Left ventricle myocardium superior (tissue), 1 donor: ENCODE results near the gene POT1. TPM values are rescaled to one million over a fixed set of nuclear protein-coding genes. Genes with fewer than 3 reads are reported as not detected.

ENCODE experiments used
- ATAC-seq: fragments of 200-7000 bp; cut with Tn5 transposase; one replicate; pipeline ENCODE4 v1.9.1; 2020; ENCODE audit warnings: mild to moderate bottlenecking, moderate library complexity
- DNase-seq: peaks from one replicate; pipeline ENCODE4 v3.0.0-alpha.2; 2020
- intact Hi-C: fragments of 100-400 bp; cut with micrococcal nuclease; formaldehyde crosslinking; loops from one replicate; pipeline ENCODE4 v1.11.0; 2022
- total RNA-seq: library from RNA; stranded (reverse); fragmentation: NEBNext Ultra II Directional; extraction: Animal tissue kit (Norgen Biotek cat#: 25700); gene quantifications from one replicate; pipeline ENCODE4 v1.2.1, GENCODE V29; 2021
- donor health status: DM: no; HTN: yes; CAD: no; lungs with severe emphysema.

The POT1 gene
- total RNA-seq, 1 donor from 2014 or later: 16.9 TPM

DNA sequence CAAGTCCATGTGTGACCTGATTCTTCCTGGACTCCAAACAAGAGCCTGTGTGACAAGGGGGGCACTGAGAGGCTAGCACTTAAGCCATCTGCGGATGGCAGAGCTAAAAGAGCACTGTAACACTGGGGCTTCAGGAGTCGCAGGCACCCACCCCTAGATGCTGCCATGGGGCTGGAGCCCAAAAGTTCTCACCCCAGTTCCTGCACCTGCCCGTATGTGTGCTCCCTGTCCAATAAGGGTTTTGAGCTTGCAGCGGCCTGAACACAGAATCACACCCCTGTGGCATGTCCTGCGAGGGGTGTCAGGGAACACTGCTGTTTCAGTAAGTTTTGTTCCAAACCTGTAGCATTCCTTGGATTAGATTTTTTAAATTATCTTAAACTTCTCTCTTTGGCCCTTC, 110.8 kb downstream of the POT1 start:
- DNase-seq (no peak), ATAC-seq (no peak)
- intact Hi-C loops: no loop called here

GRCh38 chr7:124813994-124814798, 115.4 kb downstream of the POT1 start:
- no peak for DNase-seq
- no peak for ATAC-seq
- intact Hi-C loops: no loop called here

DNA sequence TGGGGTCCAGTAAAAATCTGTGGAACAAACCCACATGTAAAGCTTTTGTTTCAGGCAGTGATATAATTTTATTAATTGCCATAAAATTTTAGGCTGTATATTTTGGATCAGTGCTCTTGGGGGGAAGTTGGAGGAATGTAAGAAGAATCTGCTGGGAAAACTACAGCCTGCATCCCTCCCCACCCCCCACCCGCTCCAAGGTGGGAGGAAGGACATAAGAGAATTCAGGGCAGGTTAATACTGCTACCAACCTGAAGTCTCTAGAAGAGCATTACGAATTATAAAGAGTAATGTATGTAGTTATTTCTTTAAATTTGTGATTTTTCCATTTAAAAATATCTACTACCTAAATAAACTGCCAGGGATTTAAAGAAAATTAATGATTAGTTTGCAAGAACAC, 116.9 kb downstream of the POT1 start:
- intact Hi-C loops: no loop called here
- ATAC-seq (no peak), DNase-seq (no peak)

- intact Hi-C loops: no loop called here
- DNase-seq (no peak), ATAC-seq (no peak)
Observed at GRCh38 chr7:124811341-124811740, 118.3 kb downstream of the POT1 start.

- intact Hi-C loops: no loop called here
- ATAC-seq (no peak), DNase-seq (no peak)
Observed at GRCh38 chr7:124810605-124811004, 119.0 kb downstream of the POT1 start.

DNA sequence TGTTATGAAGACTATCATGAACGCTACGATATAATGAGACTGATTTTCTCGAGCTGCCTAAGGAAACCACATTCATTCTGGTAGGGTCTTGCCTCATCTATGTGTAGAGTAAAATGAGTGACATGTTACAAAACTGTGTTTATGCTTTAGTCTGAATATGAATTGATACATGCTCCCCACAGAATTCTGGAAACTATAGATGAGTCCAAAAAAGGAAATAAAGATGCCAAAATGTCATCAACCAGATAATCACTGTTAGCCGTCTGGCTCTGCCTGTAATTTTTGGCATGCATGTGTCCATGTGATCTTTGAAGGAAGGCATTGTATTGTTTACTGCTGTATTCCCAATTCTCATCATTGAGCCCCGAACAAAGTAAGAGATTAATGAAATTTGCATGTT, 121.4 kb downstream of the POT1 start:
- intact Hi-C loops: no loop called here
- ATAC-seq: no peak

GRCh38 chr7:124801330-124801895, 128.2 kb downstream of the POT1 start:
- intact Hi-C loops: no loop called here
- DNase-seq (no peak), ATAC-seq (no peak)

More for the DNA sequence above, 121.4 kb downstream of the POT1 start:
- DNase-seq: no peak

GRCh38 chr7:124800386-124800785, 129.2 kb downstream of the POT1 start:
- no peak for DNase-seq
- no peak for ATAC-seq
- intact Hi-C loops: no loop called here

GRCh38 chr7:124799448-124799847, 130.2 kb downstream of the POT1 start:
- ATAC-seq (no peak), DNase-seq (no peak)
- intact Hi-C loops: no loop called here

GRCh38 chr7:124796771-124797170, 132.9 kb downstream of the POT1 start:
- intact Hi-C loops: no loop called here
- ATAC-seq (no peak), DNase-seq (no peak)

DNA sequence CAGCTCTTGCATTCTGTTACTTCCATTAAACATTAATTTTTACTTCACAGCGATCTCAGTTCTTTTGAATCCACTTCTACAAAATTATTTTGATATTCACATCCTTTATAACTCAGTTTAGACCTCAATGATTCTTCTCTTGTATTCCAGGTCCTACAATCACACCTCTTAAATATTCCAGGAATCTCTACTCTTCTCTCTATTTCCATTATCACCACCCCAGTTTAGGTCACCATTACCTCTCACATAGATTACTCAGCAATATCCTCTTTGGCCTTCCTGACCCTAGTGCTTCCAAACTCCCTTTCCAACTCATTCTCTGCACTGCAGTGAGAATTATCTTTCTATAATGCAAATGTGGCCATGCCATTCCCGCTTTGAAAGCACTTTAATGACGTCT, 136.9 kb downstream of the POT1 start:
- DNase-seq (no peak), ATAC-seq (no peak)
- intact Hi-C loops: no loop called here

DNA sequence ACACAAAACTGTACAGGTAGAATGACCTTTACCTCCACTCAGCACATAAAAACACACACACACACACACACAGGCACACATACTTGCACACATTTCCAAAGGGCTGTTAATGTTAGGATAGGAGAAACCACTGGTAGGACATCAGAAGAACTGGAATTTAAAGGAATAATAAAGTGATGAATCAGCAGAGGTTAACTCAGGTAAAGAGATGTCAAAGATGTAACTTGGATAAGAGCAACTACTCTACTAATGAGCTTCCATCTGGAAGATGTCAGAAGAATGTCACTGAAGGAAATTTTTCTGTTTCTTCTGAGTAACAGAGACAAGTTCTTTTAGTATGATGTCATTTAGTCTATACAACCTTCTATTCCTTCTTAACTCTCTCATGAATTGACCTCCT, 137.6 kb downstream of the POT1 start:
- intact Hi-C loops: no loop called here
- ATAC-seq (no peak), DNase-seq (no peak)

GRCh38 chr7:124791426-124791825, 138.2 kb downstream of the POT1 start:
- DNase-seq (no peak), ATAC-seq (no peak)
- intact Hi-C loops: no loop called here

DNA sequence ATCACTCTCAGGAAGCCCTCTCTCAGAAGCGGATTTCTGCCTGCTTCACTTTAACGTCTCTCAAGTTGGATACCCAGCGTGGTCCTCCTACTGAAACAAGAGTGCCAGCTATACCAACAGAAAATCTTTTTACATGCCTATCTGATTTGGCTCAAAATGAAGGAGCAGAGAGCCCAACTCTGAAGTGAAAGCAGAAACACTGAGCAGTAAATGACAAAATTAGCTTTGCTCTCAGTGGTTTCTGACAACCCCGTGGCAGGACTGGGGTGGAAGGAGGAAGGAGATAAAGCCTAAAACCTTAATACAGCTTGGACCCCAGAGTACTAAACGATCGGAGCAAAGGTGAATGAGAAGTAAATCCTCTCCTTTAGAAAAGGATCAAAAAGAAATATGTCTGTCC, 139.0 kb downstream of the POT1 start:
- DNase-seq (no peak), ATAC-seq (no peak)
- intact Hi-C loops: no loop called here

- intact Hi-C loops: no loop called here
- ATAC-seq (no peak), DNase-seq (no peak)
Observed at GRCh38 chr7:124785994-124786393, 143.6 kb downstream of the POT1 start.

- intact Hi-C loops: loop anchor here (5.0 kb wide), 1 partner anchor 613 kb away; no protein-coding TSS in a partner anchor
- no peak for DNase-seq
- ATAC-seq: peak; percentile 67
Observed at GRCh38 chr7:124784879-124785818, 144.5 kb downstream of the POT1 start.

- ATAC-seq: no peak
- DNase-seq: no peak
- intact Hi-C loops: loop anchor here (5.0 kb wide), 1 partner anchor 611 kb away; no protein-coding TSS in a partner anchor
Observed at GRCh38 chr7:124783271-124783670, 146.4 kb downstream of the POT1 start.

GRCh38 chr7:124781907-124782734, 147.5 kb downstream of the POT1 start:
- intact Hi-C loops: loop anchor here (5.0 kb wide), 1 partner anchor 610 kb away; no protein-coding TSS in a partner anchor
- ATAC-seq (no peak), DNase-seq (no peak)

- DNase-seq: no peak
- intact Hi-C loops: loop anchor here (5.0 kb wide), 1 partner anchor 609 kb away; no protein-coding TSS in a partner anchor
- no peak for ATAC-seq
Observed at GRCh38 chr7:124781418-124781817, 148.2 kb downstream of the POT1 start.
